ENCODE measurements around the gene CYP27B1. TPM values are rescaled to one million over a fixed set of nuclear protein-coding genes. Genes with fewer than 3 reads are reported as not detected.

The CYP27B1 gene
- total RNA-seq, 1 donor from 2014 or later, result 2.4 TPM

GRCh38 chr12:57813111-57813970, 46.5 kb upstream of the CYP27B1 start:
- H3K36me3 Mint-ChIP-seq (ENCODE audit: low read depth), result peaks cover 5% of the 10 kb centered on the region
- ChIA-PET CTCF (interaction anchor here (2.0 kb wide), 1 partner anchor 10 kb away, joined by 6 read pairs; no protein-coding TSS in a partner anchor), POLR2A (no interaction called here)
- no peak overlapping the region for H3K4me3 Mint-ChIP-seq
- no peaks in the 10 kb centered on the region for H3K9me3 Mint-ChIP-seq
- ATAC-seq (ENCODE audit: low read depth), result no peak
- H3K4me1 Mint-ChIP-seq, result no peaks in the 10 kb centered on the region
- intact Hi-C loops (cut with micrococcal nuclease), result no loop called here
- H3K27ac Mint-ChIP-seq, result no peak overlapping the region
- DNase-seq, result no peak
- no peaks in the 10 kb centered on the region for H3K27me3 Mint-ChIP-seq
- TF ChIP-seq CTCF (IDR thresholded peaks at IDR 0.05), result no peak

GRCh38 chr12:57811028-57811755, 44.3 kb upstream of the CYP27B1 start:
- ATAC-seq (ENCODE audit: low read depth) (no peak), DNase-seq (no peak)
- no peak overlapping the region for H3K4me3 Mint-ChIP-seq
- H3K36me3 Mint-ChIP-seq (ENCODE audit: low read depth), result peaks cover 13% of the 10 kb centered on the region
- no peaks in the 10 kb centered on the region for H3K4me1 Mint-ChIP-seq
- intact Hi-C loops (cut with micrococcal nuclease), result no loop called here
- H3K27me3 Mint-ChIP-seq, result no peaks in the 10 kb centered on the region
- ChIA-PET POLR2A (no interaction called here), CTCF (no interaction called here)
- H3K27ac Mint-ChIP-seq, result no peak overlapping the region
- no peaks in the 10 kb centered on the region for H3K9me3 Mint-ChIP-seq
- TF ChIP-seq CTCF (IDR thresholded peaks at IDR 0.05), result no peak

GRCh38 chr12:57810450-57810849, 43.6 kb upstream of the CYP27B1 start:
- no peak for ATAC-seq (ENCODE audit: low read depth)
- no peak overlapping the region for H3K4me3 Mint-ChIP-seq
- peaks cover 14% of the 10 kb centered on the region for H3K36me3 Mint-ChIP-seq (ENCODE audit: low read depth)
- H3K27ac Mint-ChIP-seq, result no peak overlapping the region
- intact Hi-C loops (cut with micrococcal nuclease), result no loop called here
- H3K9me3 Mint-ChIP-seq, result no peaks in the 10 kb centered on the region
- ChIA-PET POLR2A (interaction anchor here (0.6 kb wide), 1 partner anchor 20 kb away, joined by 3 read pairs; no protein-coding TSS in a partner anchor), CTCF (no interaction called here)
- H3K27me3 Mint-ChIP-seq, result no peaks in the 10 kb centered on the region
- no peaks in the 10 kb centered on the region for H3K4me1 Mint-ChIP-seq
- DNase-seq, result no peak
- no peak for TF ChIP-seq CTCF (IDR thresholded peaks at IDR 0.05)

GRCh38 chr12:57809425-57809824, 42.5 kb upstream of the CYP27B1 start:
- H3K36me3 Mint-ChIP-seq (ENCODE audit: low read depth), result peaks cover 17% of the 10 kb centered on the region
- DNase-seq, result no peak
- H3K4me1 Mint-ChIP-seq, result no peaks in the 10 kb centered on the region
- ChIA-PET CTCF (no interaction called here), POLR2A (no interaction called here)
- no peak overlapping the region for H3K4me3 Mint-ChIP-seq
- no peak for ATAC-seq (ENCODE audit: low read depth)
- intact Hi-C loops (cut with micrococcal nuclease), result no loop called here
- no peaks in the 10 kb centered on the region for H3K9me3 Mint-ChIP-seq
- TF ChIP-seq CTCF (IDR thresholded peaks at IDR 0.05), result no peak
- H3K27me3 Mint-ChIP-seq, result no peaks in the 10 kb centered on the region
- H3K27ac Mint-ChIP-seq, result no peak overlapping the region

- intact Hi-C loops (cut with micrococcal nuclease), result no loop called here
- Mint-ChIP-seq H3K36me3 (ENCODE audit: low read depth) (peaks cover 21% of the 10 kb centered on the region), H3K27ac (no peak overlapping the region), H3K9me3 (no peaks in the 10 kb centered on the region), H3K4me3 (no peak overlapping the region), H3K4me1 (no peaks in the 10 kb centered on the region), H3K27me3 (no peaks in the 10 kb centered on the region)
- TF ChIP-seq CTCF (IDR thresholded peaks at IDR 0.05), result no peak
- POLR2A ChIA-PET, result no interaction called here
- DNase-seq, result no peak
- no peak for ATAC-seq (ENCODE audit: low read depth)
- CTCF ChIA-PET, result interaction anchor here (1.0 kb wide), 2 partner anchors 94 to 97 kb away, joined by 3 read pairs; no protein-coding TSS in a partner anchor
These were observed 41.5 kb upstream of the CYP27B1 start for GRCh38 chr12:57808351-57808750.
